ENCODE measurements around the gene SESTD1. TPM values are rescaled to one million over a fixed set of nuclear protein-coding genes. Genes with fewer than 3 reads are reported as not detected.

Gene SESTD1
- total and polyA plus RNA-seq, 2 of the 8 experiments (the other 6 are each of a cell fraction or from before 2014, with no cell fraction given): 5.2 to 49.6 TPM

GRCh38 chr2:179260224-179260623, 4.4 kb downstream of the SESTD1 start:
- TF ChIP-seq CBX8 (IDR thresholded peaks at IDR 0.05; ENCODE audit: borderline replicate concordance, low read depth, low read length): no peak
- TF ChIP-seq POLR2AphosphoS5 (IDR thresholded peaks at IDR 0.05; ENCODE audit: low read depth, low read length): no peak
- TF ChIP-seq CHD1 (IDR thresholded peaks at IDR 0.05; ENCODE audit: low read depth, low read length): no peak
- TF ChIP-seq KDM4A (IDR thresholded peaks at IDR 0.05; ENCODE audit: low read depth, low read length, severe bottlenecking): no peak
- no peak for TF ChIP-seq CTBP2 (IDR thresholded peaks at IDR 0.05; ENCODE audit: borderline replicate concordance, insufficient read depth, insufficient read length, low read length)
- no peak for TF ChIP-seq CEBPB (IDR thresholded peaks at IDR 0.05; ENCODE audit: low read depth, low read length)
- no peak for TF ChIP-seq SRF (IDR thresholded peaks at IDR 0.05; ENCODE audit: low read depth, low read length)
- TF ChIP-seq POU5F1 (IDR thresholded peaks at IDR 0.05; ENCODE audit: low read depth, low read length): no peak
- TF ChIP-seq SIRT6 (IDR thresholded peaks at IDR 0.05; ENCODE audit: low read length): no peak
- TF ChIP-seq TCF12 (IDR thresholded peaks at IDR 0.05; ENCODE audit: low read depth, low read length): no peak
- no peak for TF ChIP-seq ATF2 (IDR thresholded peaks at IDR 0.05; ENCODE audit: low read length)
- Histone ChIP-seq H3K4me1 (replicated peaks in 1 of 4; ENCODE audit: control insufficient read depth in 3 of 4, insufficient read depth in 4 of 4, low read length in 3 of 4) (no peaks in the 10 kb centered on the region; a peak in 3 of 7 replicates), H3K36me3 (ENCODE audit: control insufficient read depth in 2 of 4, insufficient read depth in 4 of 4, low read length in 3 of 4) (no peaks in the 10 kb centered on the region), H3K9ac (replicated peaks in 1 of 4; ENCODE audit: extremely low read depth in 1 of 4, low read depth in 3 of 4, low read length in 3 of 4) (no peak overlapping the region), H3K27me3 (replicated peaks in 1 of 4; ENCODE audit: control insufficient read depth in 3 of 4, extremely low read depth in 1 of 4, insufficient read depth in 3 of 4, low read length in 3 of 4) (peaks cover 0 to 3% (median 0%) of the 10 kb centered on the region in 4 experiments; a peak in 1 of 7 replicates), H4K20me1 (replicated peaks in 1 of 2; ENCODE audit: control insufficient read depth in 1 of 2, insufficient read depth in 2 of 2, low read length in 2 of 2) (peaks cover 0 to 1% of the 10 kb centered on the region in 2 experiments), H2BK120ac (replicated peaks; ENCODE audit: low read depth, low read length) (no peak overlapping the region), H3K9me3 (ENCODE audit: insufficient read depth in 2 of 2, low read depth in 1 of 2, low read length in 1 of 2) (no peaks in the 10 kb centered on the region), H4K5ac (ENCODE audit: insufficient read length, low read depth, low read length) (no peak overlapping the region), H3K23me2 (ENCODE audit: low read depth, low read length) (peaks cover 6% of the 10 kb centered on the region; the same call in 1 of the 2 replicates), H3K18ac (ENCODE audit: extremely low read depth, low read length) (no peak overlapping the region), H2BK15ac (ENCODE audit: low read length) (no peak overlapping the region), H2BK5ac (ENCODE audit: low read depth, low read length) (no peak overlapping the region), H3K4ac (replicated peaks; ENCODE audit: insufficient read length, low read depth, low read length) (no peak overlapping the region), H2BK12ac (ENCODE audit: low read depth, low read length) (no peak overlapping the region), H3K79me2 (ENCODE audit: control insufficient read depth in 1 of 2, insufficient read depth in 2 of 2, low read length in 2 of 2) (peaks cover 0 to 49% of the 10 kb centered on the region in 2 experiments; a peak in 3 of 4 replicates), H2AK5ac (ENCODE audit: low read depth, low read length) (no peak overlapping the region), H3K4me2 (ENCODE audit: insufficient read depth in 1 of 2, low read depth in 2 of 2, low read length in 2 of 2) (no peak overlapping the region), H3K14ac (ENCODE audit: insufficient read length) (no peak overlapping the region), H2BK20ac (ENCODE audit: low read length) (no peak overlapping the region), H3K79me1 (ENCODE audit: low read depth, low read length) (no peaks in the 10 kb centered on the region), H4K8ac (ENCODE audit: extremely low read depth, insufficient read depth, low read length) (no peak overlapping the region), H3K23ac (ENCODE audit: insufficient read length) (no peak overlapping the region), H3K56ac (replicated peaks; ENCODE audit: insufficient read length, low read depth, low read length) (no peak overlapping the region), H4K91ac (replicated peaks; ENCODE audit: insufficient read length, low read length) (no peak overlapping the region), H2AFZ (ENCODE audit: low read length) (no peak overlapping the region), H3K4me3 (ENCODE audit: extremely low read depth in 1 of 4, insufficient read depth in 2 of 4, low read depth in 3 of 4, low read length in 4 of 4) (no peak overlapping the region), H3K27ac (ENCODE audit: low read depth, low read length) (no peak overlapping the region)
- CTCF ChIA-PET (ENCODE audit: partially characterized antibody): no interaction called here
- DNase-seq (ENCODE audit: low read depth in 1 of 2, low spot score in 2 of 2): no peak
- POLR2A ChIA-PET (ENCODE audit: partially characterized antibody): no interaction called here
- 84% methylated on average over 3 of the region's 3 CpGs; no CpG with 5 or more reads in 1 of the 2 experiments for WGBS, 2 experiments (ENCODE audit: extremely low coverage in 1 of 2, insufficient coverage in 1 of 2, insufficient read length in 1 of 2, insufficient replicate concordance in 2 of 2, low coverage in 1 of 2, low lambda C conversion rate in 2 of 2, missing lambda C conversion rate in 1 of 2)
- no peak for FAIRE-seq
